WTC11 (cell line): ENCODE data around the gene SLC1A7. TPM values are rescaled to one million over a fixed set of nuclear protein-coding genes. Genes with fewer than 3 reads are reported as not detected.

Source experiments
- ATAC-seq: fragments of 200-7000 bp; cut with Tn5 transposase; 2 replicates; pipeline ENCODE4 v1.10.0; 2021; ENCODE audit warnings: mild to moderate bottlenecking, moderate library complexity
- CTCF ChIA-PET: fragments of 300-600 bp; sonication (Branson Sonifier 250); formaldehyde crosslinking; loops from one replicate; lab custom pipeline; 2021; ENCODE audit warnings: antibody characterized with exemption; lab: Charles Lee
- POLR2A ChIA-PET: fragments of 350-600 bp; sonication (Branson Sonifier 250); formaldehyde crosslinking; loops from one replicate; lab custom pipeline; 2021; ENCODE audit warnings: antibody characterized with exemption; lab: Charles Lee
- DNase-seq: peaks from one replicate; pipeline ENCODE4 v3.0.0; 2021; ENCODE audit warnings: low spot score
- H3K27ac Mint-ChIP-seq: 2 replicates; pipeline ENCODE4 v1.8.0; 2021; ENCODE audit warnings: mixed read lengths
- H3K27me3 Mint-ChIP-seq: 2 replicates; pipeline ENCODE4 v1.8.0; 2021; ENCODE audit warnings: low read depth, mild to moderate bottlenecking, moderate library complexity, mixed read lengths
- H3K36me3 Mint-ChIP-seq: 2 replicates; pipeline ENCODE4 v1.8.0; 2021; ENCODE audit warnings: mixed read lengths
- H3K4me1 Mint-ChIP-seq: 2 replicates; pipeline ENCODE4 v1.8.0; 2022; ENCODE audit warnings: mixed read lengths
- H3K4me3 Mint-ChIP-seq: 2 replicates; pipeline ENCODE4 v1.8.0; 2021; ENCODE audit warnings: mild to moderate bottlenecking, moderate library complexity, mixed read lengths
- H3K9me3 Mint-ChIP-seq: 2 replicates; pipeline ENCODE4 v1.8.0; 2021; ENCODE audit warnings: mixed read lengths
- CBFB ChIP-seq: sonication (generic); formaldehyde crosslinking; IDR thresholded peaks from 2 replicates; pipeline ENCODE4 v1.8.1; 2022; ENCODE audit warnings: mild to moderate bottlenecking, low read depth, missing genetic modification reagents
- ESRRA ChIP-seq: sonication (generic); formaldehyde crosslinking; IDR thresholded peaks from 2 replicates; pipeline ENCODE4 v1.8.1; 2022; ENCODE audit warnings: mild to moderate bottlenecking, missing genetic modification reagents, borderline replicate concordance
- ETV6 ChIP-seq: sonication (generic); formaldehyde crosslinking; IDR thresholded peaks from 2 replicates; pipeline ENCODE4 v1.8.1; 2022; ENCODE audit warnings: mild to moderate bottlenecking, missing genetic modification reagents
- FOXK1 ChIP-seq: sonication (generic); formaldehyde crosslinking; IDR thresholded peaks from 2 replicates; pipeline ENCODE4 v1.8.0; 2022; ENCODE audit warnings: mild to moderate bottlenecking, moderate library complexity, missing genetic modification reagents
- HMGA2 ChIP-seq: fragments of 250-450 bp; sonication (Bioruptor Pico); IDR thresholded peaks from 2 replicates; pipeline ENCODE4 v1.4.0; 2021; ENCODE audit warnings: mild to moderate bottlenecking, moderate library complexity
- JUN ChIP-seq: sonication (generic); formaldehyde crosslinking; IDR thresholded peaks from 2 replicates; pipeline ENCODE4 v1.8.0; 2023; ENCODE audit warnings: mild to moderate bottlenecking, missing genetic modification reagents
- MYBL2 ChIP-seq: sonication (generic); formaldehyde crosslinking; IDR thresholded peaks from 2 replicates; pipeline ENCODE4 v1.8.1; 2023; ENCODE audit warnings: mild to moderate bottlenecking, moderate library complexity, missing genetic modification reagents
- NR2C2 ChIP-seq: sonication (generic); formaldehyde crosslinking; IDR thresholded peaks from 2 replicates; pipeline ENCODE4 v1.8.0; 2022; ENCODE audit warnings: mild to moderate bottlenecking, missing genetic modification reagents
- NR3C1 ChIP-seq: sonication (generic); formaldehyde crosslinking; conservative IDR thresholded peaks from 2 replicates; pipeline ENCODE4 v1.8.1; 2023; ENCODE audit warnings: low read depth, mild to moderate bottlenecking, missing genetic modification reagents
- OVOL2 ChIP-seq: fragments of 250-450 bp; sonication (Bioruptor Pico); IDR thresholded peaks from 2 replicates; pipeline ENCODE4 v1.9.0; 2021; ENCODE audit warnings: mild to moderate bottlenecking, borderline replicate concordance
- PREB ChIP-seq: sonication (generic); formaldehyde crosslinking; IDR thresholded peaks from 2 replicates; pipeline ENCODE4 v1.8.1; 2022; ENCODE audit warnings: mild to moderate bottlenecking, missing genetic modification reagents, moderate library complexity, borderline replicate concordance
- USF2 ChIP-seq: sonication (generic); formaldehyde crosslinking; IDR thresholded peaks from 2 replicates; pipeline ENCODE4 v1.8.1; 2023; ENCODE audit warnings: mild to moderate bottlenecking, missing genetic modification reagents, moderate library complexity
- ZNF121 ChIP-seq: sonication (generic); formaldehyde crosslinking; IDR thresholded peaks from 2 replicates; pipeline ENCODE4 v1.8.0; 2023; ENCODE audit warnings: missing genetic modification reagents
- ZNF232 ChIP-seq: sonication (generic); formaldehyde crosslinking; IDR thresholded peaks from 2 replicates; pipeline ENCODE4 v1.8.0; 2022; ENCODE audit warnings: mild to moderate bottlenecking, missing genetic modification reagents
- ZNF423 ChIP-seq: fragments of 250-450 bp; sonication (Bioruptor Pico); IDR thresholded peaks from 2 replicates; pipeline ENCODE4 v2.1.2; 2022; ENCODE audit warnings: mild to moderate bottlenecking, moderate library complexity
- total RNA-seq: library from RNA; stranded (reverse); gene quantifications from 3 replicates; pipeline ENCODE4 v1.2.3, GENCODE V29; 2021
- TF ChIP-seq, protein P1 (sequence below): sonication (generic); formaldehyde crosslinking; IDR thresholded peaks from 2 replicates; pipeline ENCODE4 v1.8.1; 2022; ENCODE audit warnings: mild to moderate bottlenecking, moderate library complexity, missing genetic modification reagents
- TF ChIP-seq, protein P2 (sequence below): sonication (generic); formaldehyde crosslinking; IDR thresholded peaks from 2 replicates; pipeline ENCODE4 v1.8.0; 2022; ENCODE audit warnings: mild to moderate bottlenecking, missing genetic modification reagents
- TF ChIP-seq, protein P3 (sequence below): sonication (generic); formaldehyde crosslinking; IDR thresholded peaks from 2 replicates; pipeline ENCODE4 v1.8.0; 2022; ENCODE audit warnings: mild to moderate bottlenecking, missing genetic modification reagents

Gene SLC1A7
- total RNA-seq, 1 experiment from 2014 or later, result not detected

DNA sequence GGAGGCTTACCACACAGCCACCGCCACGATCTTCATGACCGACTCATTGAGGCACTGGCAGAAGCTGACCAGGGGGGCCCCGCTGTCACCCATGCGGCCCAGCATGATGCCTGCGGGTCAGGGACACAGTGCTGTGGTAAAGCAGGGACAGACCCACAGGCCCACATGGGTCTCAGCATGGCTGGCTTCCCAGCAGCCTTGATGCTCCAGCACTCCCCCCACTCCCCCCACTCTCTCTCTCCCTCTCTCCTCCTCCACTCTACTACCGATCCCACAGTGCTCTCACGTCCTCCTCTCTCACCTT, 49.0 kb downstream of the SLC1A7 start:
- no peak for DNase-seq
- no peak overlapping the region for H3K27ac Mint-ChIP-seq
- no peaks in the 10 kb centered on the region for H3K4me1 Mint-ChIP-seq
- H3K9me3 Mint-ChIP-seq, result no peaks in the 10 kb centered on the region
- H3K36me3 Mint-ChIP-seq, result no peaks in the 10 kb centered on the region
- ChIA-PET POLR2A (no interaction called here), CTCF (interaction anchor here (1.0 kb wide), 1 partner anchor 16 kb away, joined by 3 read pairs; no protein-coding TSS in a partner anchor)
- no peak for ATAC-seq
- H3K27me3 Mint-ChIP-seq, result no peaks in the 10 kb centered on the region; the same call in 1 of the 2 replicates
- no peak overlapping the region for H3K4me3 Mint-ChIP-seq
- TF ChIP-seq, protein P1, sequence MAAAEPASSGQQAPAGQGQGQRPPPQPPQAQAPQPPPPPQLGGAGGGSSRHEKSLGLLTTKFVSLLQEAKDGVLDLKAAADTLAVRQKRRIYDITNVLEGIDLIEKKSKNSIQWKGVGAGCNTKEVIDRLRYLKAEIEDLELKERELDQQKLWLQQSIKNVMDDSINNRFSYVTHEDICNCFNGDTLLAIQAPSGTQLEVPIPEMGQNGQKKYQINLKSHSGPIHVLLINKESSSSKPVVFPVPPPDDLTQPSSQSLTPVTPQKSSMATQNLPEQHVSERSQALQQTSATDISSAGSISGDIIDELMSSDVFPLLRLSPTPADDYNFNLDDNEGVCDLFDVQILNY (CRISPR knock-in tag), result no peak
- no peak for TF ChIP-seq ZNF121 (CRISPR knock-in tag)
- TF ChIP-seq NR3C1 (CRISPR knock-in tag), result no peak
- TF ChIP-seq ZNF423 (CRISPR knock-in tag), result no peak
- TF ChIP-seq JUN, result no peak
- TF ChIP-seq HMGA2 (CRISPR knock-in tag), result no peak
- TF ChIP-seq USF2 (CRISPR knock-in tag), result no peak
- TF ChIP-seq CBFB (CRISPR knock-in tag), result no peak

DNA sequence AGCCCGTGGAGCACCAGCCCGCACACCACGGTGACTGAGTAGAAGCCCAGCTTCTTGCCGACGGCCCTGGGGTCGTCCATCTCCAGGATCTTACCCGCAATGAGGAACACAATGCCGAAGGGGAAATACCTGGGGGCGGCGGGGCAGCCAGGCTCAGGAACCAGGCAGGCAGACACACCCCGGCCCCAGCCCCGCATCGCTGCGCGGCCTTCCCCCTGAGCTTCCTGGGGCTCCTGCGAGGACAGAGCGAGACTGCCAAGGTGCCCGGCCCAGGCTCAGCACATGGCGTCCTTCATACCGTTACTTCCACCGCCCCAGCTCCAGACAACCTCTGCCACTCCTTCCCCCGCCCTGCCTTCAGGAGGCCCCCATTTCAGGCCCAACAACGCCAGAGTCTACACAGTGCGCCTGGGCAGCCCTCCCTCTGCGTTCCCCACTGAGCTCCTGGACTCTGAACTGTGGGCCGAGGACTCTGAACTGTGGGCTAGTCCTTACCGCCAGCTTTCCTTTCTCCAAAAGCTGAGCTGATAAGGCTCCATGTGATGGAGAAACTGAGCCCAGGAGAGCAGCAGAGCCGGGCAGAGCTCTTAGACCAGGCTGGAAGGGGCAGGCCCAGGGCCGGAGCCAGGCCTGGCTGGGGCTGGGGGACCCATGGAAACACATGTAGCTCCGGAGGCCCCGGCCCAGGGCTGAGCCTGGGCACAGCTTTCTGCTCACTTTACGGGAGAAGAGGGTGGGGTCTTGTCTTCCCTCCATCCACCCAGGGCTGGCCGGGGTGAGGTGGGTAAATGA, 49.6 kb downstream of the SLC1A7 start:
- H3K4me1 Mint-ChIP-seq, result no peaks in the 10 kb centered on the region
- TF ChIP-seq PREB (no peak), ZNF232 (CRISPR knock-in tag) (no peak), OVOL2 (CRISPR knock-in tag) (no peak)
- TF ChIP-seq, protein P2, sequence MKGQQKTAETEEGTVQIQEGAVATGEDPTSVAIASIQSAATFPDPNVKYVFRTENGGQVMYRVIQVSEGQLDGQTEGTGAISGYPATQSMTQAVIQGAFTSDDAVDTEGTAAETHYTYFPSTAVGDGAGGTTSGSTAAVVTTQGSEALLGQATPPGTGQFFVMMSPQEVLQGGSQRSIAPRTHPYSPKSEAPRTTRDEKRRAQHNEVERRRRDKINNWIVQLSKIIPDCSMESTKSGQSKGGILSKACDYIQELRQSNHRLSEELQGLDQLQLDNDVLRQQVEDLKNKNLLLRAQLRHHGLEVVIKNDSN (CRISPR knock-in tag), result no peak
- TF ChIP-seq, protein P3, sequence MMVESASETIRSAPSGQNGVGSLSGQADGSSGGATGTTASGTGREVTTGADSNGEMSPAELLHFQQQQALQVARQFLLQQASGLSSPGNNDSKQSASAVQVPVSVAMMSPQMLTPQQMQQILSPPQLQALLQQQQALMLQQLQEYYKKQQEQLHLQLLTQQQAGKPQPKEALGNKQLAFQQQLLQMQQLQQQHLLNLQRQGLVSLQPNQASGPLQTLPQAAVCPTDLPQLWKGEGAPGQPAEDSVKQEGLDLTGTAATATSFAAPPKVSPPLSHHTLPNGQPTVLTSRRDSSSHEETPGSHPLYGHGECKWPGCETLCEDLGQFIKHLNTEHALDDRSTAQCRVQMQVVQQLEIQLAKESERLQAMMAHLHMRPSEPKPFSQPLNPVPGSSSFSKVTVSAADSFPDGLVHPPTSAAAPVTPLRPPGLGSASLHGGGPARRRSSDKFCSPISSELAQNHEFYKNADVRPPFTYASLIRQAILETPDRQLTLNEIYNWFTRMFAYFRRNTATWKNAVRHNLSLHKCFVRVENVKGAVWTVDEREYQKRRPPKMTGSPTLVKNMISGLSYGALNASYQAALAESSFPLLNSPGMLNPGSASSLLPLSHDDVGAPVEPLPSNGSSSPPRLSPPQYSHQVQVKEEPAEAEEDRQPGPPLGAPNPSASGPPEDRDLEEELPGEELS (CRISPR knock-in tag), result no peak
- TF ChIP-seq, all 79 proteins: peak for 0
- CTCF ChIA-PET, result interaction anchor here (0.8 to 1.0 kb wide), 2 partner anchors 17 to 90 kb away, joined by 3 read pairs; no protein-coding TSS in a partner anchor
- POLR2A ChIA-PET, result no interaction called here
- H3K36me3 Mint-ChIP-seq, result no peaks in the 10 kb centered on the region
- H3K4me3 Mint-ChIP-seq, result no peak overlapping the region
- ATAC-seq (no peak), DNase-seq (no peak)
- no peak overlapping the region for H3K27ac Mint-ChIP-seq
- H3K9me3 Mint-ChIP-seq, result no peaks in the 10 kb centered on the region
- H3K27me3 Mint-ChIP-seq, result no peaks in the 10 kb centered on the region; the same call in 1 of the 2 replicates

GRCh38 chr1:53091841-53092645, 50.4 kb downstream of the SLC1A7 start:
- no peak overlapping the region for H3K4me3 Mint-ChIP-seq
- ChIA-PET POLR2A (no interaction called here), CTCF (no interaction called here)
- TF ChIP-seq ETV6 (CRISPR knock-in tag) (no peak), NR2C2 (CRISPR knock-in tag) (no peak), PREB (no peak), ESRRA (CRISPR knock-in tag) (no peak), MYBL2 (CRISPR knock-in tag) (no peak), FOXK1 (CRISPR knock-in tag) (no peak)
- DNase-seq (no peak), ATAC-seq (no peak)
- no peak overlapping the region for H3K27ac Mint-ChIP-seq
- H3K36me3 Mint-ChIP-seq, result no peaks in the 10 kb centered on the region
- H3K4me1 Mint-ChIP-seq, result no peaks in the 10 kb centered on the region
- H3K27me3 Mint-ChIP-seq, result no peaks in the 10 kb centered on the region; the same call in 1 of the 2 replicates
- no peaks in the 10 kb centered on the region for H3K9me3 Mint-ChIP-seq
